Skeletal muscle tissue (tissue), 4 donors: Measurements from ENCODE around the gene CCDC181. TPM values are rescaled to one million over a fixed set of nuclear protein-coding genes. Genes with fewer than 3 reads are reported as not detected.

Source experiments
- H3K27ac ChIP-seq: one replicate; pipeline ENCODE4 v1.7.0; 2013; ENCODE audit warnings: mild to moderate bottlenecking, low read depth, low read length, inconsistent platforms
- H3K27me3 ChIP-seq, 3 donors: one replicate each; pipeline ENCODE4 v1.7.0; 2013; ENCODE audit warnings: low read length in 3 of 3; ENCODE audit not compliant: control insufficient read depth in 3 of 3, insufficient read depth in 3 of 3
- H3K36me3 ChIP-seq, 3 donors: one replicate each; pipeline ENCODE4 v1.7.0; 2013; ENCODE audit warnings: low read length in 3 of 3; ENCODE audit not compliant: control insufficient read depth in 3 of 3, insufficient read depth in 3 of 3
- H3K4me1 ChIP-seq, 3 donors: one replicate each; pipeline ENCODE4 v1.7.0; 2013; ENCODE audit warnings: low read length in 3 of 3, mild to moderate bottlenecking in 3 of 3; ENCODE audit not compliant: control insufficient read depth in 3 of 3, insufficient read depth in 3 of 3
- H3K4me3 ChIP-seq, 3 donors: one replicate each; pipeline ENCODE4 v1.7.0; 2013; ENCODE audit warnings: low read length in 3 of 3
- H3K9ac ChIP-seq, 3 donors: one replicate each; pipeline ENCODE4 v1.7.0; 2013; ENCODE audit warnings: low read length in 3 of 3, mild to moderate bottlenecking in 3 of 3, moderate library complexity in 2 of 3, low read depth in 1 of 3
- H3K9me3 ChIP-seq, 3 donors: one replicate each; pipeline ENCODE4 v1.7.0; 2013; ENCODE audit warnings: low read length in 3 of 3; ENCODE audit not compliant: control insufficient read depth in 3 of 3
- total RNA-seq: library from RNA; depleted of rRNA; stranded (reverse); fragments of >200 nt; gene quantifications from one replicate; pipeline ENCODE4 v1.2.3, GENCODE V29; 2014
- donor health status: Osteomylitis.

CCDC181 gene
- total RNA-seq, result 0.52 TPM

DNA sequence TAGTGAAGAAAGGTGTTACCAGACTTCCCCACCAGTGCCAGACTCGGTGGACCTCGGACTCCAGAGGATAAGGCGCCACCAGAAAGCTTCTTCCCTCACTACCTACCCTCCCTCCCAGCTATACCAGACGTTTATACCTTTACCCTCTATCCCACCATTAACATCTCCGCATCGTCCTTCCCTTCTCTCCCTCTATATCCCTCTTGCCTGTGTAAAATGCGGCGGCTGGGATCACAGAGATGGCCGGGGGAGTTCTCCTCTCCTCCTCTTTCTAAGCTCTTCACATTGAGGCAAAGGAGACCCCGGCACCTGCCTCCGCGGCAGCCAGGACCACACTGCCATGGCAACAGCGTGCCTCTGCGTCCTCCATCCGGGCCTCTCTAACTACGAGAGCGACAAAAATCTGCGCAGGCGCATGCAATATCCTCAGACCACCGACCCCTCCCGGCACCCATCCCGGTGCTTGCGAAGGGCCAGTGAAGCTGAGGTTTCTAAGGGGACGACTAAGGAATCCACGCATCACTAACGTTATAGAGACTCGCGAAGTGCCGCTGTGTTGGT lies at the start of gene CCDC181:
TSS of gene CCDC181 (minus strand) at position 394 of the 561 bp plus-strand sequence. CDS start 2,547 bp downstream, outside the sequence.
- H3K4me3 ChIP-seq, result peak within 1 kb of the TSS; percentile 33 to 67 (median 65)
- H3K27ac ChIP-seq, result no peak within 1 kb of the TSS
- peaks cover 2 to 5% (median 3%) of the 10 kb centered on the region in 3 donors for H3K4me1 ChIP-seq
- H3K9ac ChIP-seq, result peak within 1 kb of the TSS in 1 of 3 donors; percentile 35
- H3K9me3 ChIP-seq, result no peaks in the 10 kb centered on the region
- no peaks in the 10 kb centered on the region for H3K36me3 ChIP-seq
- H3K27me3 ChIP-seq, result peaks cover 7 to 11% (median 8%) of the 10 kb centered on the region in 3 donors

DNA sequence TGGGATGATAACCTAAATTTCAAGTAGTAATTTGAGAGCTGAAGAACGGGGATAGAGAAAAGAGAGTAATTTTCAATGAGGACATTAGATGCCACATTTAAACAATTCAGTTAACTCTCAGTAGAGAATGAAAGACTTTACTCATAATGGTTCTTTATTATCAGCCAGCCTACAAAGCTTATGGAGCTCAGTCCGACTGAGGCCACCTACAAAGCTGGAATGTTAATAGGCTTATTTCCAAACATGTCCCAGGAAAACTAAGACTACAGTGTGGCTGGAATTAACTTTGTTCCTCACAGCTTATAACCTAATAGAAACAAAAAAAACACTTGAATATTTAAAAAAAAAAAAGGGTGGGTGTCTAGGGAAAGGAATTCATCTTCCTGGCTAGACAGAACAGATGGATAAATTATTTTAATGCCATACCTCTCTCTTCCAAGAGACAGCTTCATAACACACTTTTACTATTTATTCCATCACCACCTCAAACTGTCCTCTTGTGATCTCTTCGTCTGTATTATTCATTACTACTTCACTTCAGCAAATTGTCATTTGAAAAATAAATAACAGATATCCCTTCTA lies 48.6 kb upstream of the CCDC181 start:
- no peak overlapping the region for H3K27ac ChIP-seq
- peaks cover 8 to 15% (median 11%) of the 10 kb centered on the region in 3 donors for H3K36me3 ChIP-seq
- H3K9me3 ChIP-seq, result no peaks in the 10 kb centered on the region
- peaks cover 12 to 15% (median 15%) of the 10 kb centered on the region in 3 donors for H3K4me1 ChIP-seq
- H3K9ac ChIP-seq, result no peak overlapping the region
- no peak overlapping the region for H3K4me3 ChIP-seq
- no peaks in the 10 kb centered on the region for H3K27me3 ChIP-seq

DNA sequence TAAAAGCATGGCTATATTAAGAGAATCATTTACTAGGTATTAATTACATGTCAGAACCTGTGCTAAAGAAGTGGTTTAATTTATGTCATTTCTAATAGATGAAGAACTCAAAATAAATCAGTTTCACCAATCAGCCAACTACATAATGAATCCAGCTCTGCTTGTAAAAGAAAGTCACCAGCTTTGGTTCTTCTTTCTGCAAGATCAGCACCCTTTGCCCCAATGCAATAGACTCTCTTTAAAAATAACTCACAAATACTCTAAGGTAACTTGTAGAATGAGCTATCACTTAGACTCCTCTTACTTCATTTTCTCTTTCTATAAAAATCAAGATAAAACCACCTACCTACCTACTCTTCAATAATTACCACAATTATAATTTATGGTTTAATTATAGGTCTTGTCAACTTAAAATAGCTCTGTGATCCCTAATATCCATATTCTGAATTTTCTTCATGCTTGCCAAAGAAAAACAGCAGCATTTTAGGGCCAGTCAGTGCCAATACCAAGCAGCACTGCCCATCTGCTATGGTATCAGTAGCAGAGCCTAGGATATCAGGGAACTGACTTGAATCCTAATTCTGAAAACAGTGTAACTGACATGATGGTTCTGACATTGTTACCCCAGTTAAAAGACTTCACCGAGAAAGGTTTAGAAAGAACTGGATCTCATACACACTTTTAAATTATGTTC lies 47.2 kb upstream of the CCDC181 start:
- Histone ChIP-seq H3K27me3 (no peaks in the 10 kb centered on the region), H3K27ac (peak overlapping the region; percentile 10), H3K9me3 (no peaks in the 10 kb centered on the region), H3K4me3 (no peak overlapping the region), H3K36me3 (peaks cover 10 to 21% (median 16%) of the 10 kb centered on the region in 3 donors), H3K4me1 (peaks cover 6 to 11% (median 6%) of the 10 kb centered on the region in 3 donors), H3K9ac (peak overlapping the region in 1 of 3 donors; percentile 22)

DNA sequence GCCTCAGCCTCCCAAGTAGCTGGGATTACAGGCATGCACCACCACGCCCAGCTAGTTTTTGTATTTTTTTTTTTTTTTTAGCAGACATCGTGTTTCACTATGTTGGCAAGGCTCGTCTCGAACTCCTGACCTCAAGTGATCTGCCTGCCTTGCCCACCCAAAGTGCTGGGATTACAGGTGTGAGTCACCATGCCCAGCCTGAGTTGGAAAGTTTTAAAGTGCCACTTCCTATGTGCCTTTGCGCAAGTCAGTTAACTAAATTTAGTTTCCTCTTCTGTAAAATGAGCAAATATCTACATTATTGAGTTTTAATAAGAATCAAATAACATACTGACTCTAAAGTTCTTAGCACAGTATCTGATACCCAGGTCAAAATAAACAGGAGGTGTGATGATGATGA lies 46.1 kb upstream of the CCDC181 start:
- Histone ChIP-seq H3K9ac (no peak overlapping the region), H3K9me3 (no peaks in the 10 kb centered on the region), H3K27ac (no peak overlapping the region), H3K27me3 (no peaks in the 10 kb centered on the region), H3K4me1 (peaks cover 3 to 7% (median 6%) of the 10 kb centered on the region in 3 donors), H3K36me3 (peaks cover 12 to 30% (median 25%) of the 10 kb centered on the region in 3 donors), H3K4me3 (no peak overlapping the region)

DNA sequence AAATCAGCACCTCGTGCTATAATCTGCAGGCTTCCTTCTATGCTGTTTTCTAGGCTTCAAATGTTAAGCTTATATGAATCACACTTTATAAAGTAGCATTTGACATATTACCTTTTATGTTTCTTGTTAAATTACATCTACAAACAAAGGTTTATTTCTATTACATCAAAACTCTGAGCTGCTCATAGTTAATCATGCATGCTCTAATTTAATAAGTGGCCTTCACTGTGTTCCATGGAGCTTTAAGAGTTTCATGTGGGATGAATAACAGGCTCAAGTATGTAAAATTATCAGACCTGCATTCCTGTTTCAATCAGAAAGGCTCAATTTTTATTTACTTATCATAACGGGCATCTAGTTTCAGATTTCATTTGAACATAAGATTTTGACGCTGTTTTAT lies 45.5 kb upstream of the CCDC181 start:
- Histone ChIP-seq H3K9ac (no peak overlapping the region), H3K4me3 (no peak overlapping the region), H3K9me3 (no peaks in the 10 kb centered on the region), H3K36me3 (peaks cover 15 to 33% (median 29%) of the 10 kb centered on the region in 3 donors), H3K27ac (no peak overlapping the region), H3K27me3 (no peaks in the 10 kb centered on the region), H3K4me1 (peaks cover 3 to 7% (median 6%) of the 10 kb centered on the region in 3 donors)

DNA sequence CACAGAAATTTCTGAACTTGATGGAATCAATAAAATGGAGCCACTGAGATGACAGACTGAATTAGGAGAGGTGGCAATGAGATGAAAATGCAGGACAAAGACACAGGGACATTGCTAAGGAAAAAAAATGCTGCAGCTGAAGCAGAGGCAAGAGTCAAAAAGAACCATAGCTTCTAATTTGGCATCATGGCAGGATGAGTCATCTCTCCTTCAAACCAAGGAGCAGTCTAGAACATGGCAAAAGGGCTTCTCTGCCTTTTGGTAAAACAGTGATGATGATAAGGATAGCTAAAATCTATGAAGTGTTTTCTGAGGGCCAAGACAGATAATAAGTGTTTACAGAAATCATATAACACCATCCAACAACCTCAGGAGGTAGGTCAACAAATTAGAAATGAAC lies 41.7 kb upstream of the CCDC181 start:
- no peak overlapping the region for H3K9ac ChIP-seq
- no peaks in the 10 kb centered on the region for H3K9me3 ChIP-seq
- no peaks in the 10 kb centered on the region for H3K27me3 ChIP-seq
- no peak overlapping the region for H3K27ac ChIP-seq
- peaks cover 25 to 46% (median 34%) of the 10 kb centered on the region in 3 donors for H3K36me3 ChIP-seq
- H3K4me3 ChIP-seq, result no peak overlapping the region
- H3K4me1 ChIP-seq, result no peaks in the 10 kb centered on the region

DNA sequence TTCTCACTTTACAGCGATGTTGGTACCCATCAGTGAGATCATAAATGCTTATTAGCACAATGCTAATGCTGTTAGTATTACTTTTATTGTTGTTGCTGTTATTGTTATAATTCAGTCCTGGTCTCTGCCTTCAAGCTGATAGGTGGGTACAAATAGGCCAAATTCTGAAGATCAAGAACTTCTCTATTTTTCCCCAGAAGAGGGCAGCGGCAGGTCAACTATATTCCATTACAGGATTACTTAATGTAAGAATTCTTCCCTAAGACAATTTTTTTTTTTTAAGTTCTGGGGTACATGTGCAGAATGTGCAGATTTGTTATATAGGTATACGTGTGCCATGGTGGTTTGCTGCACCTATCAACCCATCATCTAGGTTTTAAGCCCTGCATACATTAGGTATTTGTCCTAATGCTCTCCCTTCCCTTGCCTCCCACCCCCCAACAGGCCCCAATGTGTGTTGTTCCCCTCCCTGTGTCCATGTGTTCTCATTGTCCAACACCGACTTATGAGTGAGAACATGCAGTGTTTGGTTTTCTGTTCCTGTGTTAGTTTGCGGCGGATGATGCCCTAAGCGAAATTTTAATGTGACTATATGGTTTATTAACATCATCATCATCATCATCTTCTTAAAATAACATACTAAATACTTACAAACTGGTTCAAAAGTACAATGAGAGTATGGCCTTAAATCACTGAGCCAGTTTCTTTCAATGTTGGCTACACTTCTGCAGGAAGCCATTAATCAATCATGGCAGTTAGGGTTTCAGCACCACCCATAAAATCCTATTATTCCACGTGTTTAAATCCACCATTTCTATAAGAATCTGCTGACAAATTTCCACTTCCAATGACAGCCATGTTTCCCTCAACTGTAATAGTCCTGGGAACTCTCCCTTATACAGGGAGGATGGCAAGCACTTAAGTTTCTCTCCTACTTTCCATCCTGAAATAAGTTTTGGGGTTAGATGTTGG lies 39.3 kb upstream of the CCDC181 start:
- Histone ChIP-seq H3K9ac (no peak overlapping the region), H3K27ac (no peak overlapping the region), H3K9me3 (no peaks in the 10 kb centered on the region), H3K4me1 (no peaks in the 10 kb centered on the region), H3K4me3 (no peak overlapping the region), H3K36me3 (peaks cover 25 to 46% (median 31%) of the 10 kb centered on the region in 3 donors), H3K27me3 (no peaks in the 10 kb centered on the region)

DNA sequence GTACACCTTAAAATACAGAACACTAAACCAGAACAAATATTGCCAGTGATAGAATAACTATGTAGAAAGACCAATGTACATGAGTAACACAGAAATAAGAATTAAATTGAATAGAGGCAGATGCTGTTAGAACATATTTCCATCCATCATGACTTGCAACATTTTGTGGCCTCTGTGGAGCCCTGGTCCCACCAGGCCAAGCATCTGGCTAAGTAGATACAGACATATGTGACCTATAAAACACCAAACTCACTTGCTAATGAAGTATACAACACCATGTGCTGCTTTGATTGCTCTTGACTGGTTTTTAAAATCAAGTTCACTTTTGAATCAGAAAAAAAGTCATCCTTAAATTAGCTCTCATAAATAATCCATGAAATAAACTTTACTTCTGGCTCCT lies 38.0 kb upstream of the CCDC181 start:
- Histone ChIP-seq H3K4me3 (no peak overlapping the region), H3K9ac (no peak overlapping the region), H3K4me1 (peaks cover 0 to 3% (median 0%) of the 10 kb centered on the region in 3 donors), H3K36me3 (peaks cover 22 to 46% (median 31%) of the 10 kb centered on the region in 3 donors), H3K27ac (no peak overlapping the region), H3K9me3 (no peaks in the 10 kb centered on the region), H3K27me3 (peaks cover 0 to 3% (median 0%) of the 10 kb centered on the region in 3 donors)

DNA sequence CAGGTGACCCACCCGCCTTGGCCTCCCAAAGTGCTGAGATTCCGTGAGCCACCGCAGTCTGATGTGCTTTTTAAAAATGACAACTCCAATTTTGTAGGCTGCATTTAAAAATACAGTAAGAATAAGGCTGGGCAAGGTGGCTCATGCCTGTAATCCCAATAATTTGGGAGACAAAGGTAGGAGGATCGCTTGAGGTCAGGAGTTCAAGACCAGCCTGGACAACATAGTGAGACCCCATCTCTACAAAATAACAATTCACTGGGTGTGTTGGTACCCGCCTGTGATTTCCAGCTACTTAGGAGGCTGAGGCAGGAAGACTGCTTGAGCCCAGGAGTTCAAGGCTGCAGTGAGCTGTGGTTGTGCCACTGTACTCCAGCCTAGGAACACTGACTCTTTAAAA lies 35.1 kb upstream of the CCDC181 start:
- Histone ChIP-seq H3K4me3 (no peak overlapping the region), H3K27ac (no peak overlapping the region), H3K27me3 (peaks cover 0 to 3% (median 0%) of the 10 kb centered on the region in 3 donors), H3K4me1 (peaks cover 0 to 3% (median 0%) of the 10 kb centered on the region in 3 donors), H3K9ac (no peak overlapping the region), H3K36me3 (peaks cover 12 to 25% (median 12%) of the 10 kb centered on the region in 3 donors), H3K9me3 (peaks cover 0 to 2% (median 0%) of the 10 kb centered on the region in 3 donors)
